Measurements from ENCODE around the gene LYST. TPM values are rescaled to one million over a fixed set of nuclear protein-coding genes. Genes with fewer than 3 reads are reported as not detected.

LYST gene
- total and polyA plus RNA-seq, 2 of the 4 experiments (the other 2 are of a cell fraction): 2.2 to 7.2 TPM

GRCh38 chr1:235823684-235824083 is 43.0 kb downstream of the LYST start:
- no peak overlapping the region for H2BK5ac ChIP-seq (ENCODE audit: low read depth, low read length, poor library complexity, severe bottlenecking)
- H2AK5ac ChIP-seq (ENCODE audit: low read depth, low read length): no peak overlapping the region
- H4K20me1 ChIP-seq (ENCODE audit: insufficient read depth, low read length): no peaks in the 10 kb centered on the region
- no peak overlapping the region for H4K5ac ChIP-seq (ENCODE audit: low read depth, low read length)
- DNase-seq: no peak
- H3K36me3 ChIP-seq (ENCODE audit: control insufficient read depth, insufficient read depth, low read length): no peaks in the 10 kb centered on the region
- no peak overlapping the region for H3K9ac ChIP-seq (ENCODE audit: low read depth, low read length)
- no peak overlapping the region for H3K18ac ChIP-seq (ENCODE audit: low read depth, low read length)
- peaks cover 6% of the 10 kb centered on the region for H3K4me1 ChIP-seq (ENCODE audit: control insufficient read depth, insufficient read depth, low read length)
- H4K91ac ChIP-seq (ENCODE audit: insufficient read depth, low read depth, low read length): peak overlapping the region; percentile 33; the same call in 1 of the 2 replicates
- H2BK15ac ChIP-seq (ENCODE audit: low read depth, low read length): no peak overlapping the region; the same call in 2 of the 3 replicates
- no peak for ATAC-seq (ENCODE audit: low read depth)
- no peak overlapping the region for H3K23ac ChIP-seq (ENCODE audit: low read depth, low read length)
- H3K4me2 ChIP-seq (ENCODE audit: low read depth, low read length): no peak overlapping the region
- BruUV-seq (replicated peaks): no TSS peak
- H2AK9ac ChIP-seq (replicated peaks; ENCODE audit: low read depth, low read length, poor library complexity): no peak overlapping the region
- TF ChIP-seq POLR2A (IDR thresholded peaks at IDR 0.05; ENCODE audit: low read depth, low read length) (no peak), CHD1 (IDR thresholded peaks at IDR 0.05; ENCODE audit: low read depth, low read length) (no peak), NFE2L2 (IDR thresholded peaks at IDR 0.05; ENCODE audit: low read depth, low read length) (no peak), MXI1 (IDR thresholded peaks at IDR 0.05; ENCODE audit: borderline replicate concordance, low read depth, low read length) (no peak), RCOR1 (IDR thresholded peaks at IDR 0.05; ENCODE audit: insufficient replicate concordance, low read length) (no peak), SMC3 (IDR thresholded peaks at IDR 0.05; ENCODE audit: low read depth, low read length) (no peak), MAFK (IDR thresholded peaks at IDR 0.05; ENCODE audit: low read depth, low read length) (no peak), RFX5 (IDR thresholded peaks at IDR 0.05; ENCODE audit: low read depth, low read length) (no peak), CEBPB (IDR thresholded peaks at IDR 0.05; ENCODE audit: low read depth, low read length) (no peak)
- intact Hi-C loops (cut with micrococcal nuclease): no loop called here
- dilution Hi-C loops (cut with HindIII; ENCODE audit: low sequenced_read_pairs, unreplicated experiment): no loop called here
- H3K9me3 ChIP-seq (ENCODE audit: control insufficient read depth, insufficient read depth, low read length): no peaks in the 10 kb centered on the region
- no peak overlapping the region for H2AFZ ChIP-seq (replicated peaks; ENCODE audit: low read length, poor library complexity)
- no peak overlapping the region for H3K4me3 ChIP-seq (ENCODE audit: insufficient read depth, low read depth, low read length)
- no peaks in the 10 kb centered on the region for H3K27me3 ChIP-seq (ENCODE audit: control insufficient read depth, insufficient read depth, low read length)
- POLR2A ChIA-PET (ENCODE audit: unreplicated experiment): no interaction called here
- CTCF ChIA-PET: no interaction called here
- H3K79me1 ChIP-seq (ENCODE audit: low read depth in 1 of 2, low read length in 2 of 2): peaks cover 0 to 3% of the 10 kb centered on the region in 2 experiments; a peak in 1 of 4 replicates
- H4K8ac ChIP-seq (ENCODE audit: low read depth in 2 of 2, low read length in 2 of 2): no peak overlapping the region
- in situ Hi-C loops (cut with MboI; ENCODE audit: low sequenced_read_pairs): no loop called here
- no peak overlapping the region for H3K27ac ChIP-seq (ENCODE audit: insufficient read depth, low read length)
- 93% methylated on average over 2 of the region's 5 CpGs; no CpG with 5 or more reads in 1 of the 2 experiments for WGBS, 2 experiments (ENCODE audit: extremely low coverage in 2 of 2, insufficient read length in 1 of 2)
- H3K9me1 ChIP-seq (ENCODE audit: insufficient read depth, low read length): peaks cover 3% of the 10 kb centered on the region; the same call in 1 of the 2 replicates
- H2BK20ac ChIP-seq (ENCODE audit: low read depth, low read length): no peak overlapping the region
- H2BK120ac ChIP-seq (ENCODE audit: low read depth, low read length): no peak overlapping the region
- peak overlapping the region; percentile 55; the same call in 1 of the 2 replicates for H3K14ac ChIP-seq (replicated peaks; ENCODE audit: low read depth, low read length)
- H3K56ac ChIP-seq (ENCODE audit: extremely low read depth, insufficient read depth, low read length): no peak overlapping the region
- no peak overlapping the region for H3K4ac ChIP-seq (ENCODE audit: low read depth, low read length)

Data from IMR-90 (cell line).